Neural crest cell (in vitro differentiated cells): ENCODE data around the gene GRIP2. TPM values are rescaled to one million over a fixed set of nuclear protein-coding genes. Genes with fewer than 3 reads are reported as not detected.

Source experiments
- DNase-seq: peaks from one replicate; pipeline ENCODE4 v3.0.0; 2021; ENCODE audit warnings: low read depth, mixed read lengths, low spot score
- H3K27ac Mint-ChIP-seq: one replicate; pipeline ENCODE4 v1.8.0; 2021; ENCODE audit warnings: mild to moderate bottlenecking, mixed read lengths; ENCODE audit not compliant: unreplicated experiment
- H3K27me3 Mint-ChIP-seq: 2 replicates; pipeline ENCODE4 v1.8.0; 2021; ENCODE audit warnings: low read depth, mild to moderate bottlenecking, mixed read lengths
- H3K36me3 Mint-ChIP-seq: 2 replicates; pipeline ENCODE4 v1.8.0; 2021; ENCODE audit warnings: low read depth, mild to moderate bottlenecking, mixed read lengths
- H3K4me1 Mint-ChIP-seq: 2 replicates; pipeline ENCODE4 v1.8.0; 2021; ENCODE audit warnings: mixed read lengths
- H3K4me3 Mint-ChIP-seq: one replicate; pipeline ENCODE4 v1.8.0; 2021; ENCODE audit warnings: mild to moderate bottlenecking, mixed read lengths
- H3K9me3 Mint-ChIP-seq: 2 replicates; pipeline ENCODE4 v1.8.0; 2021; ENCODE audit warnings: mixed read lengths
- total RNA-seq: library from RNA; stranded (reverse); gene quantifications from 2 replicates; pipeline ENCODE4 v1.2.1, GENCODE V29; 2021
- TF ChIP-seq, protein P1 (sequence below): fragments of 200-600 bp; sonication (generic); conservative IDR thresholded peaks from 2 replicates; pipeline ENCODE4 v1.5.0; 2021; ENCODE audit warnings: antibody characterized with exemption, mild to moderate bottlenecking

Gene GRIP2
- total RNA-seq, 1 donor from 2014 or later = 3.2 TPM

DNA sequence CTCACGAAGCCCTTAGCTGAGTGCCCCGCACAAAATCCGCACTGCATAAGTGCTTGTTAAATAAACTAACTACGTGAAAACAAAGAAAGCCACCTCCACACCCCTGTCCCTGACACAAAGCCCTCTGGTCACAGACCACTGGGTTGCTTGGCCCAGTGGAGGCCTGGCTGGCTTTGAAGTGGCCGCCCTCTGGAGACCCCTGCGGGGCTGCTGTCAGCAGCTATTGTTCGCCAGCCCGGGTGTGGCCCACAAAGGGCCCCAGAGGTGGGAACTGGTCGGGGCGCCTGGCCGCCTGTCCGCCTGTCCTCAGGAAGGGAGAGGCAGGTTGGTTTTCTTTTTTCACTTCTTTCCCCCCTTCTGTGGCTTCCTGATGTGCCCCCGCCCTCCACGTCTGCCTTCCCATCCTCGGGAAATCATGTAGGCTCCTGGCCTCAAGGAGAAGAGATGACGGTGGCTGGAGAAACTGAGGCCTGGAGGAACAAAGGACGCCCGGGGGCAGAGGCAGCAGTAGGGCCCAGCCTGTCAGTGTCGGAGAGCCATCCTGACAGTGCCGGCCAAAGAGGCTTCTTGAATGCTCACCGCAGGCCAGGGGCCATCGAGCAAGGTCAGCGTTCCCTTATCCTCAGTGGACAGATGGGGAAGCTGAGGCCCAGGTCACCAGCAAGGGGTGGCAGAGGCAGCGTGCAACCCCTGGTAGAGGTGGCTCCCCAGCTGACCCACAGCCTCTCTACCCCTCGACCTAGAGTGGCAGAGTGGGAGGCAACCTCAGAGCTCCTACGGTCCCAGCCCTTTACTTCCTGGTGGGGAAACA is 76.6 kb downstream of the GRIP2 start:
- Mint-ChIP-seq H3K27ac (peak overlapping the region; percentile 11), H3K36me3 (peaks cover 9% of the 10 kb centered on the region), H3K4me3 (no peak overlapping the region), H3K4me1 (peaks cover 30% of the 10 kb centered on the region), H3K9me3 (no peaks in the 10 kb centered on the region), H3K27me3 (no peaks in the 10 kb centered on the region)
- TF ChIP-seq, protein P1, sequence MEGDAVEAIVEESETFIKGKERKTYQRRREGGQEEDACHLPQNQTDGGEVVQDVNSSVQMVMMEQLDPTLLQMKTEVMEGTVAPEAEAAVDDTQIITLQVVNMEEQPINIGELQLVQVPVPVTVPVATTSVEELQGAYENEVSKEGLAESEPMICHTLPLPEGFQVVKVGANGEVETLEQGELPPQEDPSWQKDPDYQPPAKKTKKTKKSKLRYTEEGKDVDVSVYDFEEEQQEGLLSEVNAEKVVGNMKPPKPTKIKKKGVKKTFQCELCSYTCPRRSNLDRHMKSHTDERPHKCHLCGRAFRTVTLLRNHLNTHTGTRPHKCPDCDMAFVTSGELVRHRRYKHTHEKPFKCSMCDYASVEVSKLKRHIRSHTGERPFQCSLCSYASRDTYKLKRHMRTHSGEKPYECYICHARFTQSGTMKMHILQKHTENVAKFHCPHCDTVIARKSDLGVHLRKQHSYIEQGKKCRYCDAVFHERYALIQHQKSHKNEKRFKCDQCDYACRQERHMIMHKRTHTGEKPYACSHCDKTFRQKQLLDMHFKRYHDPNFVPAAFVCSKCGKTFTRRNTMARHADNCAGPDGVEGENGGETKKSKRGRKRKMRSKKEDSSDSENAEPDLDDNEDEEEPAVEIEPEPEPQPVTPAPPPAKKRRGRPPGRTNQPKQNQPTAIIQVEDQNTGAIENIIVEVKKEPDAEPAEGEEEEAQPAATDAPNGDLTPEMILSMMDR = no peak
- DNase-seq = no peak

DNA sequence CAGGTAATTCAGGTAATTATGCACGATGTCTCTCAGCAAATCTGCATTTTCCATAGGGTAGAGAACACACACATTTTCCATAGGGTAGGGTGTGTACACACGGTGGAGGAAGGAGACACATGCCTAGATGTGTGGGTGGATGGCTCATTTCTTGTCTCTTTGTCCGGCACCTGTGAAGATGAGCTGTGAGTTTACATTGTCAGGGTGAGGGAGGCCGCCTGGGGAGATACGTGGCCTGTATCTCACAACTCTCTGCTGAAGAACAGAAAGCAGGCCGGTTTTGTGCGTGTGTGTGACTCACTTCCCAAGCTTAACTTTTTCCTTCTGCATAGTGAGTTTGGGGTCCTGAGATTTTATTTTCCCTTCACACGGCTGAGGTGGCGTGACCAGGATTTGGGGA is 77.4 kb downstream of the GRIP2 start:
- Mint-ChIP-seq H3K36me3 (peaks cover 9% of the 10 kb centered on the region), H3K27ac (no peak overlapping the region), H3K27me3 (no peaks in the 10 kb centered on the region), H3K9me3 (no peaks in the 10 kb centered on the region), H3K4me3 (no peak overlapping the region), H3K4me1 (peaks cover 38% of the 10 kb centered on the region)
- TF ChIP-seq, protein P1 = no peak
- DNase-seq = no peak

DNA sequence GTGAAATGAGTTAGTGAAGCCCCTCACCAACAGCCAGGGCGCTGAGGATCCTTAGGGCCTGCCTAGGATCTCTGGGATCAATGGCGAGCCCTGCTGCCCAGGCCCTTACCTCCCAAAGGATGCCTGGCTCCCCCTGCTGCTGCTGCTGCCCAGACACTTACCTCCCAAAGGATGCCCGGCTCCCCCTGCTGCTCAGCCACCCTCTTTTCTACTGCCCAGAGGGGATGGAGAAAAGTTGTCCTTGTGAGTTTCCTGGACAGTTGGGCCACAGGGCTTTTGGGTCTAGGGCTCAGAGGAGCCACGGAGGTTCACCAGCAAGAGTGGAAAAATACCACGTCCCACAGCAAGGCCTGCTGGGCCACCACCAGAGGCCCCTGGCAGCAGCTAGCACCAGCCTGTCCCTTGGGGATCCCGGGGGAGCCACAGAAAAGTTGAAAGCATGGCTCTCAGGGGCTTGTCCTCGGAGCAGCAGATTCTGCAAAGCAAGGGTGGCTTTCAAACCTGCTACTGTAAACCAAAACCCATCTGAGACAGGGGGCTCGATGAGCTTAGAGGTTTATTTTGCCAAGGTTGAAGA is 78.3 kb downstream of the GRIP2 start:
- Mint-ChIP-seq H3K36me3 (peaks cover 9% of the 10 kb centered on the region), H3K27ac (no peak overlapping the region), H3K9me3 (no peaks in the 10 kb centered on the region), H3K27me3 (no peaks in the 10 kb centered on the region), H3K4me3 (no peak overlapping the region), H3K4me1 (peaks cover 39% of the 10 kb centered on the region)
- peak; percentile 28 for DNase-seq
- TF ChIP-seq, protein P1 = peak; percentile 56

DNA sequence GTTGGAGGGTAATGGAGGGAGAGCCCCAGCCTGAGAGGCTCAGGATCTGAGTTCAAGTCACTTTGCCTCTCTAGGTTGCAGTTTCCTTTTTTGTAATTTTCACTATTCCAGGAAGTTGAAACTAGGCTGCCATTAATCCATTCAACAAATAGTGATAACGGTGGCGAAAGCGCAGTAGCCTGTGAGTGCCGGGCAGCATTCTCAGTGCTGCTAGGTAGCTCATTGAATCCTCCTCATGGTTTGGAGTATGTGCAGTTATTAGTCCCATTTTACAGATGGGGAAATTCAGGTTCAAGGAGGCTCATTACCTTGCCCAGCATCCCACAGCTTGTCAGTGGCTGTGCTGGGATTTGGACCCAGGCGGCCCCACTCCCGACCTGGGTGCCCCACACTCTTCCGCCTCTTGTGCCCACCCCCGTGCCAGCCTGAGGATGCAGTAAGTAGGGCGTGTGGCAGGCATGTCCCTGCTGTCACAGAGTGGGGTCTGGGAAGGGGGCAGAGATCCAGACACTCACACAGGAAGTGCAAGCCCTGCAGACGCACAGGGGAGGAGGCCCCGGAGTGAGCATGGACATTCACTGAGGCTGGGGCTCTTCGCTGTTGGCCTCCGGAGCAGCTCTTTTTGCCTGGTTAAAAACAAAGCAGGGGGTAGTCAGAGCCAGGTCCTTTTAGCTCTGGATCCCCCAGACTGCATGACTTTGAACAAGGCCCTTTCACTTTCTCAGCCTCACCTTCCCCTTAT is 79.0 kb downstream of the GRIP2 start:
- Mint-ChIP-seq H3K36me3 (peaks cover 9% of the 10 kb centered on the region), H3K9me3 (no peaks in the 10 kb centered on the region), H3K4me1 (peaks cover 39% of the 10 kb centered on the region), H3K4me3 (no peak overlapping the region), H3K27ac (peak overlapping the region; percentile 6), H3K27me3 (no peaks in the 10 kb centered on the region)
- DNase-seq = no peak
- TF ChIP-seq, protein P1 = no peak

DNA sequence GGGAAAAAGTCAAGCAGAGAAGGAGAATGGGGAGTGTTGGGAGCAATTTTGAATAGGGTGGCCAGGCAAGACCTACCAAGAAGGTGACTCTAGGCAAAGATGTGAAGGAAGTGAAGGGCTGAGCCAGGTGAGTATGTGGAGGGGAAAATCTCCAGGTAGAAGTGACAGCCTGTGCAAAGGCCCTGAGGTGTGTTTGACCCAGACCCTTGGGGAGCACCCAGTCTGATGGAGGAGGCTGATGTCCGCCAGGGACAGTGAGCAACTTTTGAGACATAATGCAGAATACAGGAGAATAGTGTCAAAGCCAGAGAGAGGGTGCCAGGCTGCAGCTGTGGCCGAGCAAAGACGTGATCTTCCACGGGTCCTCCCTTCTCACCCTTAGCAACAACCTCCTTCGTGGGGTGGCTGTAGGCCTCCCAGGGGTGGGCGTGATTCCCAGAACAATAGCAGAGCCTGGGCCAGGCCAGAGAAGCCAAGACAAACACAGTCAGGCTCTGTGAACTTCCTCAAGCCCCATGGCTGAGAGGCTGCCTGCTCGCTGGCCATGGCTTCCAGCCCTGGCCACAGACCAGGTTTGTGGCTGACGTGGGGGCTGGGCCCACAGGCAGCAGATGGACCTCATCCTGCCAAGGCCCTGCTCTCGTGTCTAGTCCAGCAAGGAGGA is 79.7 kb downstream of the GRIP2 start:
- Mint-ChIP-seq H3K27ac (peak overlapping the region; percentile 6), H3K4me3 (no peak overlapping the region), H3K4me1 (peaks cover 39% of the 10 kb centered on the region), H3K9me3 (no peaks in the 10 kb centered on the region), H3K36me3 (peaks cover 9% of the 10 kb centered on the region), H3K27me3 (no peaks in the 10 kb centered on the region)
- TF ChIP-seq, protein P1 = no peak
- no peak for DNase-seq
